GM12892 (cell line): ENCODE data around the gene PAX5.

Experiments used
- POLR2A ChIP-seq: IDR thresholded peaks from 2 replicates; pipeline ENCODE4 v1.6.1; 2011; ENCODE audit warnings: low read depth, low read length, control low read depth
- POLR2AphosphoS5 ChIP-seq: IDR thresholded peaks from 2 replicates; pipeline ENCODE4 v1.6.1; 2011; ENCODE audit warnings: low read depth, low read length, control low read depth

GRCh38 chr9:36858805-36859375 lies 175.2 kb downstream of the PAX5 start:
- TF ChIP-seq POLR2A (no peak), POLR2AphosphoS5 (no peak)
